GDM1 (cell line): ENCODE measurements around the gene RAB7A.
A peak's percentile ranks its signal among the peaks of the same experiment; 100 is the strongest.
"Not testable (repeated sequence)": the region's sequence is repeated elsewhere in the genome, so short reads cannot be mapped to it uniquely, and the experiment has no call there.

Experiments
- DNase-seq: peaks from one replicate; lab custom pipeline; 2025; lab: John Stamatoyannopoulos, UW

The RAB7A gene

DNA sequence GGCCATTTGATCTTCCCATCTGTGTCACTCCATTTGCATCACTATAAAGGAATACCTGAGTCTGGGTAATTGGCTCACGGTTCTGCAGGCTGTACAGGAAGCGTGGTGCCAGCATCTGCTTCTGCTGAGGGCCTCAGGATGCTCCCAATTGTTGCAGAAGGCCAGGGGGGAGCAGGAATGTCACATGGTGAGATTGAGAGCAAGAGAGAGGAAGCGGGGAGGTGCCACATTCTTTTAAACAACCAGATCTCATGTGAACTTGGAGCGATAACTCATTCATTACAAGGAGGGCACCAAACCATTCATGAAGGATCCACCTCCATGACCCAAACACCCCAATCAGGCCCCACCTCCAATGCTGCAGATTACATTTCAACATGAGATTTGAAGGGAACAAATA, 13.1 kb upstream of the RAB7A start:
- DNase-seq, result no peak

DNA sequence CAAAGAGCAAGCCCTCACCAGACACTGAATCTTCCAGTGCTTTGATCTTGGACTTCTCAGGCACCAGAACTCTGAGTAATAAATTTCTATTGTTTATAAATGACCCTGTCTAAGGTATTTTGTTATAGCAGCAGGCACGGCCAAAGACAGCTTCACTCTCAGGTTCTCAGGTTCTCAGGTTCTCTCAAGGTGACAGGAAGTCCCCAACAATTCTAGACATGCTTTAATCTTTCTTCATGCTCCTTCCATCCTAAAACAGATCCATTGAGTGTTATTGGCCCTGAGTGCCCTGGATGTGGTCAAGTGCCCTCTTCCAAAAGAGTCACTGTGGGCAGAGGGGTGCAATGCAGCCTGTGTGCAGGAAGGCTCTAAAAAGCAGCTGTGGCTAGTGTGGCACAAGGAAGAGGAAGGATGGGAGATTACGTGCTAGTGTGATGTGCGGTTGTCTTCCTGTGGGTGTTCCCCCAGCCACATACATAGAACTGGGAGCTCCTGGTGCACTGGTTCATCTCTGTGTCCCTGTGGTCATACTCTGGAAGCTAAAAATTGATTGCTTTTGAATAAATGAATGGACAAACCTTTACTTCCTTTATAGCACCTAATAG, 11.0 kb upstream of the RAB7A start:
- DNase-seq, result peak; percentile 76

- not testable (repeated sequence) for DNase-seq
Observed at GRCh38 chr3:128718892-128719291, 7.1 kb upstream of the RAB7A start.

DNA sequence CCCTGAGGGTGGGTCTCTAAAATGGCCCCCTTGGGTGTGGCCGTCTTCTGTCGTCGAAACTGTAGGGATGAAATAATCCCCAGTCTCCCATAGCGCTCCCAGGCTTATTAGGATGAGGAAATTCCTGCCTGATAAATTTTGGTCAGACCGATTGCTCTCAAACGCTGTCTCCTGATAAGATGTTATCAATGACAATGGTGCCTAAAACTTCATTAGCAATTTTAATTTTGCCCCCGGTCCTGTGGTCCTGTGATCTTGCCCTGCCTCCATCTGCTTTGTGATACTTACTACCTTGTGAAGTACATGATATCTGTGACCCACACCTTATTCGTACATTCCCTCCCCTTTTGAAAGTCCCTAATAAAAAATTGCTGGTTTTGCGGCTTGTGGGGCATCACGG, 5.1 kb upstream of the RAB7A start:
- DNase-seq, result no peak

- DNase-seq, result no peak
Observed at GRCh38 chr3:128723477-128723876, 2.5 kb upstream of the RAB7A start.

DNA sequence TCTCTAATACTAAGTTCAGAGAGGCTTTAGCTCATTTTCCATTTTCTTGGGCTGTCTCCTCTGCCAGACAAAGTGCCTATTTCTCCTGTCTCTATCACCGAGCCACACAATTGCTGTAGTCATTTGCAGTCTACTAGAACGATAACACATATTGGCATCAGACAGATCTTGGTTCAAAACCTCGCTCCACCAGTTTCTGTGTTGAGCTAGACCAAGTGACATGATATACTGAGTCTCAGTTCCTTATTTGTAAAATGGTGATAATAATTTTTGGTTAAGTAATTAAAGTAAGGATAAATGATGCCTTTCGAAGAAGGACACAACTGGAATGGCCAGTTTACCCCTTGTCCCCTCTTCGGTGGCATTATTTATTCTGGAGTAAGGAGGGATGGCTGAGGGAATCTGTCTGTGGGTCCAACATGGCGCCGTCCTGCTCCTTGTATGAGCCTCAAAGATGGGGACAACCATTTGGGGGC, 398 bp upstream of the RAB7A start:
- no peak for DNase-seq

DNA sequence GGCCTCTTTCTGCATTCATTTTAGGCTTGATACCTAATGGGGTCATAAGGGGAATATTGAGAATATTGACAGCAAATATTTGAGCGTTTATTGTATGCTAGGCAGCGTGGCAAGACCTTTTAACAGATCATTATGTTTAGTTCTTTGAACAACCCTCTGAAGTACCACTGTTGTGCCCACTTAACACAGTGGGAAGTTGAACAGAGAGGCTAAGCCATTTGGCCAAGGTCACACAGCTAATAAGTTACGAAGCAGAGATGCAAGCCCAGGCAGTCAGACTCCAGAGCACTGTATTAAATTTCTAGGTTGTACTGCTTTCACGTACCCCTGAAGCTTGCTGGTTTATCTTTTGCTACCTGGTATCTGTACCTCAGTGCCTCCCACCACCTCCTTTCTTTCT, 1.1 kb downstream of the RAB7A start:
- no peak for DNase-seq

DNA sequence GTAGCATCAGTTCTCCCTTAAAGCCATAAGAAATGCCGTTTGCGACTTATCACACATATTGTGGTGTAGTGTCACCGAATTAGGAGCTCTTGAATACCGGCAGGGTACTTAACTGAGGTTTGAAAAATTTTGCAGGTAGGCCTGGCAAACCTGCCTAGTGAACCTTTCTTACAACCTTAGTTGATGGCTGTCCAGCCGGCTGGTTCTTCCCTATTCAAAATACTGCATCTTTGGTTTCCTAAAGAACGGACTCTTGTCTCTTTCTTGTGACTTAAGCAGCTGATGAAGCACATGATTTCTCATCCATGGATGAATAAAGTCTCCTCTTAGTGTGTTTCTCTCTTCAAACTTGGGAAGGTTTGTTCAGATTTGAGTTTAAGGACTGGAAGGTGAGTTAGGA, 1.5 kb downstream of the RAB7A start:
- DNase-seq, result no peak

DNA sequence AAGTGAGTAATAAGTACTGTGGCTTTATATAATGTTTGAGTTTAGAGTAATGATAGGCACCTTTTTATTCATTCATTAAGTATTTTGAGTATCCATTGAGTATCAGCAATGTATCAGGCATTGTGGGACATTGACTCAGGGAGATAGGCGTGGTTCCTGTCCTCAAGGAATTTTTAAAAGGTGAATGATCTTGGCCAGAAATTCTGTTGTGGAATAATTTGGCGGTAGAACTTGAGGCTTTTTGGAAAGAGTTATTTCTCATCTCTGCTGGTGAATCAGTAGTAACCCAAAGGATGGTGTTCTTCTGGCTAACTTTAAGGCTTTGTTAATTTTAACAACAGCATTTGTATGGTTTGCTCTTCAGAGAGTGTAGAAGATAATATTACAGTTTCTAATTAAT, 2.0 kb downstream of the RAB7A start:
- DNase-seq, result no peak

- DNase-seq, result not testable (repeated sequence)
Observed at GRCh38 chr3:128728521-128728920, 2.5 kb downstream of the RAB7A start.

DNA sequence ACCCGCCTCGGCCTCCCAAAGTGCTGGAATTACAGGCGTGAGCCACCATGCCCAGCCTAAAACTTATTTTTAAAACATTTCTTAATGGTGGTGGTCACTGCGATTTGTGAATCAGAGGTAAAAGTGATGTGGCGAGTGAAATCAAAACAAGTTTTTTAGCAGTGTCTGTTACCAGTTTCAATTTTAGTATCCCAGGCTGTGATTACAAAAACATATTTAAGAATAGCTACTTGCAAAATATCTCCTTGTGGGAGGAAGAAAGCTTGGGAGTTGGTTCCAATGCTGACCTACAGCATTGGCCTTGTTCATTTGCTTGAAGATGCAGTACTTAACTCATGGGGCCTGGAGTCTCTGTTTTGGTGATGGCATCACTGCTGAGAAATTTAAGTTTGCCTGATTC, 4.5 kb downstream of the RAB7A start:
- no peak for DNase-seq

DNA sequence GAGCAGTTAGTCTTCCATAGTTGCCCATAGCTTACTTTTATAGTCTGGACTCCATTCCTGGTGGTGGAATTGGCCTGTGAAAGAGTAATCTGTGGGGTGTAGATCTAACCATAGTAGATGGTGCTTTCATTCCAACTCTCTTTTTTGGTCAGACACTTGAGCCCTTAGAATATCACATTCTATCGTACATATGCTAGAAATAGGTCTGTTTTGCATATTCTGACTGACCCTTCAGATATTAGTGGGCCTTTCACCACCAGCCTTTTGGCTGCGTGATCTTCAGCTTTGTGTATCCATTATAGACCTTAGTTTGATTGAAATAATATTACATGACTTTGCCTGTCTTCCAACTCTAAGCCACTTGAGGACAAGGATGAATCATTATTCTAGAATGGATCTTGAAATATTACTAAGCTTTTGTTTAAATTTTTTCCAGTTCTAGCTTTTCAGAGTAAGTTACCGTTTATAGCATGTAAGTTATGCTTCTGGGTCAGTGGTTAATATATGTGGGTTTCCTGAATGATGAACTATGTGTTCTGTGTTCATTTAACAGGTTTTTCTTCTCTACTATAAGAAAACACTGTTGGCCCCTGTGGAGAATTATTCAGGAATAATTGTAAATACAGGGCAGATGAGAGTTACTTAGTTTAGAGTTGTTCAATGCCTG, 8.7 kb downstream of the RAB7A start:
- DNase-seq, result no peak

GRCh38 chr3:128735287-128735686, 9.3 kb downstream of the RAB7A start:
- no peak for DNase-seq

DNA sequence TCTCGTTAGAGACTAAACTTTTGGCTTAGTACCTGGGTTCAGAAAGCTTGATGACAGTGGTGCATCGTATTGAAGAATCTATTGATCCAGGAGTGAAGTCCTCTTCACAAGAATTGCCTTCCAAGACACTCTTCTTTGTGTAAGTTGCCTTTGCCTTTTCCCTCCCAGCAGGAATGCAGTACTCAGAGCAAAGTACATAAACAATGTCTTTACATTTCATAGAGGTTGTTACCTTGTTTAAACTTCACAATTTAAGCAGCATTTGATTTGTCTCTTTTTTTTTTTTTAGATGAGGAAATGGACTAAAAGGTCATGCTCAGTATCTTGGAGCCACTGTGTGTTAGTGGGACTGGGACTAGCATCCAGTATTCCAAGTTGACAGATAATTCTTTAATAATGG, 9.9 kb downstream of the RAB7A start:
- DNase-seq, result no peak

GRCh38 chr3:128736601-128737000, 10.6 kb downstream of the RAB7A start:
- no peak for DNase-seq

DNA sequence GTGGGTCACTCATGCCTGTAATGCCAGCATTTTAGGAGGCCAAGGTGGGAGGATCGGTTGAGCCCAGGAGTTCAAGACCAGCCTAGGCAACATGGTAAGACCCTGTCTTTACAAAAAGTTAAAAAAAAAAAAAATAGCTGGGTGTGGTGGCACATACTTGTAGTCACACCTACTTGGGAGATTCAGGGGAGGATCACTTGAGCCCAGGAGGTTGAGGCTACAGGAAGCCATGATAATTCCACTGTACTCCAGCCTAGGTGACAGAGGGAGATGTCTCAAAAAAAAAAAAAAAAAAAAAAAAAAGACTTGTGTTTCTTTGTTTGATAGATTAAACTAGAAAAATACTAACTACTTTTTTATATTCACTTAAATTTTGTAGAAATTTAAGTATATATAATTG, 14.6 kb downstream of the RAB7A start:
- no peak for DNase-seq

- DNase-seq, result no peak
Observed at GRCh38 chr3:128742821-128743594, 17.0 kb downstream of the RAB7A start.

DNA sequence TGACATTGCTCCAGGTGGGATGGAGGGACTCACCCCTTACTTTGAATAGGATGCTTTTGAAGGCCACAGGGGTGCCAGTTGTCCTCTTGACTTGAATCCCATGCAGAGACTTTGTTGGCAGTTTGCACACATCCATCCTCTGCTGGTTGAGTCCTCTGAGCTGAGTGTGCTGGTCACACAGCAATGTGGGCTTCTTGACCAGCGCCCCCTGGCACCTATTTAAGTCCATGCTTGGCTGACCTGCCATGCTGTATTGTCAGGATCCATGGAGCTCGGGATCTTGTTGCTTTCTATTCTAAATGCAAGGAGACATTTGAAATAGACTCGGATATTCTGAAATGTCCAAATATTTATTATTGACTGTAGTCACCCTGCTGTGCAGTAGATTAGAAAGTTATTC, 19.8 kb downstream of the RAB7A start:
- no peak for DNase-seq

DNA sequence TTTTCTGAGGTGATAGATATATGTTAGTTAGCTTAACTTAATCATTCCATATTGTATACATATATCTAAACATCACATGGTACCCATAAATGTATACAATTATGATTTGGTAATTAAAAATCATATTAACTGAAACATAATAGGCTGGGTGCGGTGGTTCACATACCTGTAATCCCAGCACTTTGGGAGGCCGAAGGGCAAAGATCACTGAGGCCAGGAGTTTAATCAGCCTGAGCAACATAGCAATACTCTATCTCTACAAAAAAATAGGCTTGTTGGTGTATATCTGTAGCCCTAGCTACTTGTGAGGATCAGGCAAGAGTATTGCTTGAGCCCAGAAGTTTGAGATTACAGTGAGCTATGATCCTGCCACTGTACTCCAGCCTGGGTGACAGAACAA, 20.9 kb downstream of the RAB7A start:
- no peak for DNase-seq

DNA sequence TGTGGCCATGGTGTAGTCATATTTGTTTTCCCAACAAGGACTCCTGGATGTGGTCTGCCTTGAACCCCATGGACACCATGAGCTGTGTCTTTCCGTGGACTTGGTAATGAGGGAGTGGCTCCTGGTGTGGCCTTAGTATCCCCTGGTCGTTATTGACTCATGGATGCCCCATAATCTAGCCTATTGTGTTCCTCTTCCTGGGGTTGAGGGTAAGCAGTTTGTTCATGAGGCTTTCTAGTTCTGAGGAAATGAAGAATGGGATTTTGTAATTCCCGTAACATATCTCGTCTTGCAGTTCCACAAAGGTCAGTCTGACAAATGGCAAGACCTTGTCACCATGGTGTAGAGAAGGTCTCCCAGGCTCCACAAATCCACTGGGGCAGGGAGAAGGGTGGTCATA, 22.6 kb downstream of the RAB7A start:
- no peak for DNase-seq

DNA sequence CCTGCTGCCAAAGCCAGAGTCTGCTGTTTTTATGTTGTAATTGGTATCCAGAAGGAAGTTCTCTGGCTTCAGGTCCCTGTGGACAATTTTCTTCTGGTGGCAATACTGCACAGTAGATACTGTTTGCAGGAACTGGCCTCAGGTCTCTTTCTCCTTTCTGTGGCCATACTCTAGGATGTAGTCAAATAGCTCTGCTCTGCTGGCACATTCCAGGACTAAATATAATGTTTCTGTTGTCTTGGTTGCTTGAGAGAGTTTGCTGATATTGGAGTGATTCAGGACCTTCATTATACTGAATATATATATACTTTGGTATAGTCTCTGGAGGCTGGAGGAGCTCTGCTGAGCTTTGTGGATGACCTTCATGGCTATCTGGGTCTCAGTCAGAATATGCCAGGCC, 23.1 kb downstream of the RAB7A start:
- DNase-seq, result no peak

- not testable (repeated sequence) for DNase-seq
Observed at GRCh38 chr3:128749561-128749960, 23.6 kb downstream of the RAB7A start.

- DNase-seq, result no peak
Observed at GRCh38 chr3:128753715-128754114, 27.7 kb downstream of the RAB7A start.
